Erythroblast (primary cell): Measurements from ENCODE around the gene CREB5.

Experiments
- GATA1 ChIP-seq: IDR thresholded peaks from 2 replicates; pipeline ENCODE4 v1.6.1; 2011; ENCODE audit warnings: low read depth, mild to moderate bottlenecking, control low read depth, low read length, moderate library complexity
- POLR2A ChIP-seq: IDR thresholded peaks from 2 replicates; pipeline ENCODE4 v1.6.1; 2011; ENCODE audit warnings: mild to moderate bottlenecking, low read length

GRCh38 chr7:28427236-28427635 is 14.9 kb downstream of the CREB5 start:
- no peak for TF ChIP-seq POLR2A
- TF ChIP-seq GATA1 = no peak
